ENCODE data around the gene TRAPPC8. TPM values are rescaled to one million over a fixed set of nuclear protein-coding genes. Genes with fewer than 3 reads are reported as not detected.
"Not testable (repeated sequence)": the region's sequence is repeated elsewhere in the genome, so short reads cannot be mapped to it uniquely, and the experiment has no call there.

TRAPPC8 gene
- polyA plus RNA-seq, 2 of the 4 experiments (the other 2 are of a cell fraction), result 12.2 to 41.8 TPM

DNA sequence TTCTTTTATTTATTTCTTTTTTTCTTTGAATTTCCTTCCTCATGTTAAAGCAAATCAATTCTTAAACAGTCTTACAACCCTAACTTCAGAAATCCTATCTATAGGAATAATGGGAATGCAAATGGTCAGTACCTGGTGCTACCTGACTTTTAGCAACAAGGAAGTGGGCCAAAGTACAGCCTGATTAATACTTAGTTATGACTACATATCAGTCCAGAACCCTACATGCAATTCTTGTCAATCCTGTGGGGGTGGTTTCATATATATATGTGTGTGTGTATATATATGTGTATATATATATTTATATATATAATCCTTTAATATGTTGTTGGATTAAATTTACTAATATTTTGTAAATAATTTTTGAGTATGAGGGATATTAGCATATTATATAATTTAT lies 14.8 kb upstream of the TRAPPC8 start (continued):
- TF ChIP-seq, protein P1, sequence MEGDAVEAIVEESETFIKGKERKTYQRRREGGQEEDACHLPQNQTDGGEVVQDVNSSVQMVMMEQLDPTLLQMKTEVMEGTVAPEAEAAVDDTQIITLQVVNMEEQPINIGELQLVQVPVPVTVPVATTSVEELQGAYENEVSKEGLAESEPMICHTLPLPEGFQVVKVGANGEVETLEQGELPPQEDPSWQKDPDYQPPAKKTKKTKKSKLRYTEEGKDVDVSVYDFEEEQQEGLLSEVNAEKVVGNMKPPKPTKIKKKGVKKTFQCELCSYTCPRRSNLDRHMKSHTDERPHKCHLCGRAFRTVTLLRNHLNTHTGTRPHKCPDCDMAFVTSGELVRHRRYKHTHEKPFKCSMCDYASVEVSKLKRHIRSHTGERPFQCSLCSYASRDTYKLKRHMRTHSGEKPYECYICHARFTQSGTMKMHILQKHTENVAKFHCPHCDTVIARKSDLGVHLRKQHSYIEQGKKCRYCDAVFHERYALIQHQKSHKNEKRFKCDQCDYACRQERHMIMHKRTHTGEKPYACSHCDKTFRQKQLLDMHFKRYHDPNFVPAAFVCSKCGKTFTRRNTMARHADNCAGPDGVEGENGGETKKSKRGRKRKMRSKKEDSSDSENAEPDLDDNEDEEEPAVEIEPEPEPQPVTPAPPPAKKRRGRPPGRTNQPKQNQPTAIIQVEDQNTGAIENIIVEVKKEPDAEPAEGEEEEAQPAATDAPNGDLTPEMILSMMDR (IDR thresholded peaks at IDR 0.05), result no peak
- no peak for TF ChIP-seq MAFK (IDR thresholded peaks at IDR 0.05; ENCODE audit: partially characterized antibody)

DNA sequence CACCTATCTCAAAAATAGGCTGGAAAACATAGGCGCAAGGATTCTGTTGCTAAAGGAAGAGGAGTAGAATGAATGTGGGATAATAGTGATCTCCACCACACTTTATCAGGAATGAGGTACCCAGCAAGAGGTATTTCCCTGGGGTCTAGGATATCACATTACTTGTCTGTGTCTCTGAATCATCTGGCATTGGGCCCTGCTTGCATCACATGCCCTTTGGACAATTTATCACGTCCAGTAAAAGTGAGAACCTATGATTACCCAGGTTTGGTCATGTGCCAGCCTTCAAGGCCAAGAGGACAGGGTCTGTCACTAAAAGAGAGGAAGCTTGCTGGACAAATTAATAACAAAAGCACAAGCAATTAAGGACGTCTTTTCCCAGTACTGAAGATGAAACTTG lies 11.4 kb upstream of the TRAPPC8 start:
- ChIA-PET POLR2A (interaction anchor here (1.7 kb wide), 1 partner anchor 11 kb away, joined by 8 read pairs; the partner anchor contains the start of gene TRAPPC8), CTCF (interaction anchor here (0.7 to 1.1 kb wide), 2 partner anchors 11 to 744 kb away, joined by 3 read pairs; partner anchors contain the start of gene TRAPPC8)
- TF ChIP-seq USF2 (IDR thresholded peaks at IDR 0.05) (peak; percentile 42), FOSL2 (IDR thresholded peaks at IDR 0.05) (no peak), FOSL2 (CRISPR knock-in tag; IDR thresholded peaks at IDR 0.05) (0 out of 2 replicates have a peak, but pooled peaks have one; percentile 6), NFE2L2 (conservative IDR thresholded peaks at IDR 0.05; ENCODE audit: low read length) (no peak), ZNF302 (CRISPR knock-in tag; IDR thresholded peaks at IDR 0.05) (no peak)
- peaks cover 6% of the 10 kb centered on the region; the same call in 2 of the 3 replicates for H3K4me1 ChIP-seq
- no peak overlapping the region for H3K27ac ChIP-seq
- no peaks in the 10 kb centered on the region for H3K9me3 ChIP-seq
- FAIRE-seq (no peak), ATAC-seq (peak in 1 of 2 experiments; percentile 25; a peak in 2 of 6 replicates), DNase-seq (ENCODE audit: low read depth in 1 of 2, low spot score in 1 of 2) (peak in 1 of 2 experiments; percentile 42)
- H3K4me3 ChIP-seq, result no peak overlapping the region
- WGBS (ENCODE audit: missing lambda C conversion rate), result 35% methylated on average over 3 of the region's 3 CpGs
- peak overlapping the region; percentile 30; the same call in 1 of the 3 replicates for H3K4me2 ChIP-seq

GRCh38 chr18:31953699-31954098 lies 10.8 kb upstream of the TRAPPC8 start:
- H3K27ac ChIP-seq; H3K4me2 ChIP-seq; ATAC-seq; H3K4me1 ChIP-seq; POLR2A ChIA-PET; DNase-seq (ENCODE audit: low read depth in 1 of 2, low spot score in 1 of 2); H3K9me3 ChIP-seq; FAIRE-seq; H3K4me3 ChIP-seq: not testable (repeated sequence)
- CTCF ChIA-PET, result interaction anchor here (1.1 kb wide), 1 partner anchor 11 kb away, joined by 3 read pairs; the partner anchor contains the start of gene TRAPPC8
- 76% methylated on average over 3 of the region's 3 CpGs for WGBS (ENCODE audit: missing lambda C conversion rate)

DNA sequence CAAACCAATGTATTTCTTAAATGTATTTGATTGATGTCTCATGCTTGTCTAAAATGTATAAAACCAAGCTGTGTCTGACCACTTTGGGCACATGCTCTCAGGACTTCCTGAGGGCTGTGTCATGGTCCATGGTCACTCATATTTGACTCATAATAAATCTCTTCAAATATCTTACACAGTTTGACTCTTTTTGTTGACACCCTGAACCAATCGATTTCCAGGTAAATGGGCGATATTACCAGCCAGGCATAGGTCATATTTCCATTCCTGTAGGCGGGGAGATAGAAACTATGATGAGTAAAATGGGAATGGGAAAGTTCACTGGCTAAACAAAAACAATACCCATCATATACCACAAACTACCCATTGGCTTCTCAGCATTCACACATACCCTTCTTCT lies 9.3 kb upstream of the TRAPPC8 start:
- no peak for FAIRE-seq
- 56% methylated on average over 3 of the region's 3 CpGs for WGBS (ENCODE audit: missing lambda C conversion rate)
- H3K9me3 ChIP-seq, result no peaks in the 10 kb centered on the region

DNA sequence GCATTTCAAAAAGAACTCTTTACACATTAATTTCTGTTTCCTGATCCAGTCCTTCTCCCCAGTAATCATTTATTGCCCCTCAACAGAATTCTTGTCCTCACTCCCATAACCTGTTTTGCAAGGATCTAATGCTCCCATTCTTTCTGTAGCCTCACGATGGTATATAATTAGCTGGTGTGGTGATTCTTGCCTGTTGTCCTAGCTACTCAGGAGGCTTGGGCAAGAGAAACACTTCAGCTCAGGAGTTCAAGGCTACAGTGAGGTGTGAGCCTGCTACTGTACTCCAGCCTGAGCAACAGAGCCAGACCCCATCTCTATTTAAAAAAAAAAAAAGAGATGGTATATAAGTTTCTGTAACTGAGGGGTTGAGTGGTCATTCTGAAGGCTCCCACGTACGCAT lies 7.7 kb upstream of the TRAPPC8 start:
- WGBS (ENCODE audit: missing lambda C conversion rate), result 69% methylated on average over 3 of the region's 3 CpGs
- H3K4me2 ChIP-seq, result no peak overlapping the region
- ATAC-seq (no peak), FAIRE-seq (no peak), DNase-seq (ENCODE audit: low read depth in 1 of 2, low spot score in 1 of 2) (no peak)
- H3K9me3 ChIP-seq, result no peaks in the 10 kb centered on the region
- no peak for TF ChIP-seq ZFP36 (IDR thresholded peaks at IDR 0.05; ENCODE audit: borderline replicate concordance, partially characterized antibody)
- no peak for TF ChIP-seq RAD21 (conservative IDR thresholded peaks at IDR 0.05 in 1 of 2, IDR thresholded peaks at IDR 0.05 in 1 of 2)
- TF ChIP-seq MYC (IDR thresholded peaks at IDR 0.05; ENCODE audit: borderline replicate concordance, low read length), result no peak
- TF ChIP-seq, protein P2, sequence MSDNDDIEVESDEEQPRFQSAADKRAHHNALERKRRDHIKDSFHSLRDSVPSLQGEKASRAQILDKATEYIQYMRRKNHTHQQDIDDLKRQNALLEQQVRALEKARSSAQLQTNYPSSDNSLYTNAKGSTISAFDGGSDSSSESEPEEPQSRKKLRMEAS (IDR thresholded peaks at IDR 0.05), result no peak
- no peak for TF ChIP-seq ESRRA (IDR thresholded peaks at IDR 0.05; ENCODE audit: borderline replicate concordance, low read length)
- TF ChIP-seq RARB (CRISPR knock-in tag; IDR thresholded peaks at IDR 0.05), result no peak
- no peak for TF ChIP-seq HOXA7 (CRISPR knock-in tag; IDR thresholded peaks at IDR 0.05)
- H3K27ac ChIP-seq, result no peak overlapping the region
- ChIA-PET CTCF (no interaction called here), POLR2A (no interaction called here)
- peaks cover 6% of the 10 kb centered on the region; the same call in 2 of the 3 replicates for H3K4me1 ChIP-seq
- H3K4me3 ChIP-seq, result no peak overlapping the region

More for the DNA sequence above, 9.3 kb upstream of the TRAPPC8 start:
- ATAC-seq (no peak), DNase-seq (ENCODE audit: low read depth in 1 of 2, low spot score in 1 of 2) (no peak)
- CTCF ChIA-PET, result interaction anchor here (0.7 to 1.4 kb wide), 2 partner anchors 26 to 341 kb away, joined by 3 read pairs; no protein-coding TSS in a partner anchor
- peaks cover 6% of the 10 kb centered on the region; the same call in 2 of the 3 replicates for H3K4me1 ChIP-seq
- H3K4me2 ChIP-seq, result no peak overlapping the region
- H3K27ac ChIP-seq, result no peak overlapping the region
- TF ChIP-seq USF2 (IDR thresholded peaks at IDR 0.05) (no peak), TFCP2L1 (CRISPR knock-in tag; IDR thresholded peaks at IDR 0.05) (no peak), EHF (CRISPR knock-in tag; IDR thresholded peaks at IDR 0.05) (no peak), KDM5A (IDR thresholded peaks at IDR 0.05) (no peak), SMC3 (IDR thresholded peaks at IDR 0.05) (no peak)
- TF ChIP-seq, protein P3, sequence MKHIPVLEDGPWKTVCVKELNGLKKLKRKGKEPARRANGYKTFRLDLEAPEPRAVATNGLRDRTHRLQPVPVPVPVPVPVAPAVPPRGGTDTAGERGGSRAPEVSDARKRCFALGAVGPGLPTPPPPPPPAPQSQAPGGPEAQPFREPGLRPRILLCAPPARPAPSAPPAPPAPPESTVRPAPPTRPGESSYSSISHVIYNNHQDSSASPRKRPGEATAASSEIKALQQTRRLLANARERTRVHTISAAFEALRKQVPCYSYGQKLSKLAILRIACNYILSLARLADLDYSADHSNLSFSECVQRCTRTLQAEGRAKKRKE (CRISPR knock-in tag; IDR thresholded peaks at IDR 0.05; ENCODE audit: low read depth), result no peak
- no peak overlapping the region for H3K4me3 ChIP-seq
- POLR2A ChIA-PET, result interaction anchor here (1.3 kb wide), 1 partner anchor 9 kb away, joined by 4 read pairs; the partner anchor contains the start of gene TRAPPC8

DNA sequence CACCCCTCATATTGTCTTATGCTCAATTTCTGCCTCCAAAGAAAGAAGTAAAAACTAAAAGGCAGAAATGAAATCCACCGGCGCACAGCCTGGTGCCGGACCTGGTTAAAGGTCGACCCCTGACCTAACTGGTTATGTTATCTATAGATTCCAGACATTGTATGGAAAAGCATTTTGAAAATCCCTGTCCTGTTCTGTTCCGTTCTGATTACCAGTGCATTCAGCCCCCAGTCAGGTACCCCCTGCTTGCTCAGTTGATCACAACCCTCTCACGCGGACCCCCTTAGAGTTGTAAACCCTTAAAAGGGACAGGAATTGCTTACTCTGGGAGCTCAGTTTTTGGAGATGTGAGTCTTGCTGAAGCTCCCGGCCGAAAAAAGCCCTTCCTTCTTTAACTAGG lies 5.4 kb upstream of the TRAPPC8 start:
- POLR2A ChIA-PET; H3K27ac ChIP-seq; H3K4me2 ChIP-seq; FAIRE-seq; H3K4me3 ChIP-seq; H3K9me3 ChIP-seq; CTCF ChIA-PET; DNase-seq (ENCODE audit: low read depth in 1 of 2, low spot score in 1 of 2); ATAC-seq; H3K4me1 ChIP-seq: not testable (repeated sequence)
- 82% methylated on average over 7 of the region's 9 CpGs for WGBS (ENCODE audit: missing lambda C conversion rate)

All from A549 (cell line).